Smooth muscle cell (in vitro differentiated cells): ENCODE measurements around the gene GTSE1. TPM values are rescaled to one million over a fixed set of nuclear protein-coding genes. Genes with fewer than 3 reads are reported as not detected.

Source experiments
- DNase-seq: peaks from one replicate; lab custom pipeline; 2025; ENCODE audit not compliant: unreplicated experiment; lab: John Stamatoyannopoulos, UW
- H2AFZ ChIP-seq: fragments of 200-600 bp; sonication (generic); 2 replicates; pipeline ENCODE4 v1.6.0; 2016; ENCODE audit warnings: antibody characterized with exemption, low read depth, mild to moderate bottlenecking
- H3F3A ChIP-seq: fragments of 200-600 bp; sonication (generic); 2 replicates; pipeline ENCODE4 v1.6.0; 2017; ENCODE audit warnings: antibody characterized with exemption, low read depth
- H3K27ac ChIP-seq: fragments of 200-600 bp; sonication (generic); 2 replicates; pipeline ENCODE4 v1.5.1; 2016; ENCODE audit warnings: low read depth, mild to moderate bottlenecking
- H3K27me3 ChIP-seq: fragments of 200-600 bp; sonication (generic); 2 replicates; pipeline ENCODE4 v1.6.1; 2016; ENCODE audit warnings: low read depth, mild to moderate bottlenecking
- H3K36me3 ChIP-seq: fragments of 200-600 bp; sonication (generic); 2 replicates; pipeline ENCODE4 v1.5.1; 2016; ENCODE audit warnings: low read depth
- H3K4me1 ChIP-seq: fragments of 200-600 bp; sonication (generic); 2 replicates; pipeline ENCODE4 v1.5.1; 2016; ENCODE audit warnings: low read depth
- H3K4me2 ChIP-seq: fragments of 200-600 bp; sonication (generic); 2 replicates; pipeline ENCODE4 v1.6.0; 2016; ENCODE audit warnings: mild to moderate bottlenecking
- H3K4me3 ChIP-seq: fragments of 200-600 bp; sonication (generic); 2 replicates; pipeline ENCODE4 v1.5.1; 2016; ENCODE audit warnings: mild to moderate bottlenecking
- H3K79me2 ChIP-seq: fragments of 200-600 bp; sonication (generic); 2 replicates; pipeline ENCODE4 v1.6.0; 2016; ENCODE audit warnings: low read depth, mild to moderate bottlenecking
- H3K9ac ChIP-seq: fragments of 200-600 bp; sonication (generic); 2 replicates; pipeline ENCODE4 v1.6.0; 2016; ENCODE audit warnings: low read depth
- H3K9me3 ChIP-seq: fragments of 200-600 bp; sonication (generic); replicated peaks from 2 replicates; pipeline ENCODE4 v1.5.1; 2016; ENCODE audit warnings: low read depth
- H4K20me1 ChIP-seq: fragments of 200-600 bp; sonication (generic); 2 replicates; pipeline ENCODE4 v1.6.0; 2016; ENCODE audit warnings: low read depth
- WGBS: methylation state at CpG from one replicate; pipeline ENCODE4 v1.1.7; 2016; ENCODE audit warnings: low lambda C conversion rate; 5-methylcytosine and 5-hydroxymethylcytosine counted together
- polyA plus RNA-seq: library from polyadenylated mRNA; unstranded; fragments of >200 nt; fragmentation: Nextera tagmentation; extraction: Ambion mirVana; gene quantifications from 2 replicates; pipeline ENCODE4 v1.2.1, GENCODE V29; 2016
- total RNA-seq: library from RNA; depleted of rRNA; stranded (reverse); fragments of >200 nt; gene quantifications from 2 replicates; pipeline ENCODE4 v1.2.3, GENCODE V29; 2014
- TF ChIP-seq, protein P1 (sequence below): fragments of 200-600 bp; sonication (generic); IDR thresholded peaks from 2 replicates; pipeline ENCODE4 v1.5.1; 2017; ENCODE audit warnings: borderline replicate concordance, mild to moderate bottlenecking, antibody characterized with exemption; ENCODE audit not compliant: insufficient read depth, poor library complexity, severe bottlenecking

Gene GTSE1
- total and polyA plus RNA-seq, 2 experiments from 2014 or later: 3.6 to 6.8 TPM

DNA sequence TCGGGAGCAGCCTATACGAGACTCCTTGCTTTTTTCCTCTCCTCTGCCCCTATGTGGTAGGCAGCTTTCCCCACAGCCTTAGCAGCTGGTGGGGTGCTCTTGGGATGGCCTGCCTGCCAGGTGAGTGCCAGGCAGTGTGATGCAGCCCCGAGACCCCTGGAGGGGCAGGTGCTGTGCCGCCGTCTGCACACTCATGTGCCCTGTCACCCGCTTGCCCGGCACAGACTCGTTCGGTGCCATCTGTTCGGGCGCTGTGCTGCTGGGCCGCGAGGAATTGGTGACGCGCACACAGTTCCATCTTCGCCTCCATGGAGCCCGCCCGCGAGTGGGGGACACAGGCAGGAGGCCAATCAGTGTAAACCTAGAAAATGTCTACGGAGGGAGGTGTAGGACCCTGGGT, 54.0 kb downstream of the GTSE1 start:
- no peak overlapping the region for H3K9ac ChIP-seq
- no peaks in the 10 kb centered on the region for H3F3A ChIP-seq
- H3K9me3 ChIP-seq: no peaks in the 10 kb centered on the region
- H3K36me3 ChIP-seq: peaks cover 7% of the 10 kb centered on the region
- no peaks in the 10 kb centered on the region for H3K4me1 ChIP-seq
- peaks cover 70% of the 10 kb centered on the region for H4K20me1 ChIP-seq
- H2AFZ ChIP-seq: no peak overlapping the region
- WGBS: 97% methylated on average over 20 of the region's 20 CpGs
- DNase-seq: no peak
- H3K4me3 ChIP-seq: no peak overlapping the region
- no peaks in the 10 kb centered on the region for H3K79me2 ChIP-seq
- TF ChIP-seq, protein P1, sequence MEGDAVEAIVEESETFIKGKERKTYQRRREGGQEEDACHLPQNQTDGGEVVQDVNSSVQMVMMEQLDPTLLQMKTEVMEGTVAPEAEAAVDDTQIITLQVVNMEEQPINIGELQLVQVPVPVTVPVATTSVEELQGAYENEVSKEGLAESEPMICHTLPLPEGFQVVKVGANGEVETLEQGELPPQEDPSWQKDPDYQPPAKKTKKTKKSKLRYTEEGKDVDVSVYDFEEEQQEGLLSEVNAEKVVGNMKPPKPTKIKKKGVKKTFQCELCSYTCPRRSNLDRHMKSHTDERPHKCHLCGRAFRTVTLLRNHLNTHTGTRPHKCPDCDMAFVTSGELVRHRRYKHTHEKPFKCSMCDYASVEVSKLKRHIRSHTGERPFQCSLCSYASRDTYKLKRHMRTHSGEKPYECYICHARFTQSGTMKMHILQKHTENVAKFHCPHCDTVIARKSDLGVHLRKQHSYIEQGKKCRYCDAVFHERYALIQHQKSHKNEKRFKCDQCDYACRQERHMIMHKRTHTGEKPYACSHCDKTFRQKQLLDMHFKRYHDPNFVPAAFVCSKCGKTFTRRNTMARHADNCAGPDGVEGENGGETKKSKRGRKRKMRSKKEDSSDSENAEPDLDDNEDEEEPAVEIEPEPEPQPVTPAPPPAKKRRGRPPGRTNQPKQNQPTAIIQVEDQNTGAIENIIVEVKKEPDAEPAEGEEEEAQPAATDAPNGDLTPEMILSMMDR: no peak
- no peak overlapping the region for H3K4me2 ChIP-seq
- no peak overlapping the region for H3K27ac ChIP-seq
- H3K27me3 ChIP-seq: no peaks in the 10 kb centered on the region

DNA sequence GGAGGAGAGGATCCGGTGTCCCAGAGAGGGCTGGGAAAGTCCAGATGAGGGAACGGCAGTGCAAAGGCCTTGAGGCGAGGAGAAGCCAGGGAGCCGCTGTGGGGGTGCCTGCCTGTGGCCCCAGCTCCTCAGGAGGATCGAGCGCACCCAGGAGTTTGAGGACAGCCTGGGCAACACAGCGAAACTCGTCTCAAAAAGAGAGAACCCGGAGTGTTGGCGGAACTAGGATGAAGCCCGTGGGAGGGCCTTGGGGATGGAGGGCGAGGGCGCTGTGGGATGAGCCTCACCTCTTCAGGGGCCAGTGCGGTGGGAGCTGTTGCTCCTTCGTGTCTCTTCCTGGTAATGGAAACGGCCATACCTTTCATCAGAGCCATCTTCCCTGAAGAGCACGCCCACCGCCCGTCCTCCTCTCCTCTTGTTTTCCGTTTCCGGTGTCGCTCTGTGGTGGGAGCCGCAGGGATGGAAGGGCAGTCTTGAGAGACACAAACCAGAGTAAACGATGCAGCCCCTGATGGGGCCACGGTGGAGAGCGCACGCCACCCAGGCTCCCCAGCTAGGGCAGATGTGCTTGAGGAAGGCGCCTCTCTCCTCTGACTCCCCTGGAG, 54.6 kb downstream of the GTSE1 start:
- H3K4me2 ChIP-seq: no peak overlapping the region
- TF ChIP-seq, protein P1: no peak
- no peak overlapping the region for H3K9ac ChIP-seq
- H2AFZ ChIP-seq: no peak overlapping the region
- H3K4me1 ChIP-seq: no peaks in the 10 kb centered on the region
- no peaks in the 10 kb centered on the region for H3K9me3 ChIP-seq
- WGBS: 96% methylated on average over 28 of the region's 28 CpGs
- DNase-seq: no peak
- no peaks in the 10 kb centered on the region for H3K79me2 ChIP-seq
- no peak overlapping the region for H3K4me3 ChIP-seq
- H4K20me1 ChIP-seq: peaks cover 68% of the 10 kb centered on the region
- H3K36me3 ChIP-seq: peaks cover 7% of the 10 kb centered on the region
- no peaks in the 10 kb centered on the region for H3K27me3 ChIP-seq
- H3F3A ChIP-seq: no peaks in the 10 kb centered on the region
- H3K27ac ChIP-seq: no peak overlapping the region

DNA sequence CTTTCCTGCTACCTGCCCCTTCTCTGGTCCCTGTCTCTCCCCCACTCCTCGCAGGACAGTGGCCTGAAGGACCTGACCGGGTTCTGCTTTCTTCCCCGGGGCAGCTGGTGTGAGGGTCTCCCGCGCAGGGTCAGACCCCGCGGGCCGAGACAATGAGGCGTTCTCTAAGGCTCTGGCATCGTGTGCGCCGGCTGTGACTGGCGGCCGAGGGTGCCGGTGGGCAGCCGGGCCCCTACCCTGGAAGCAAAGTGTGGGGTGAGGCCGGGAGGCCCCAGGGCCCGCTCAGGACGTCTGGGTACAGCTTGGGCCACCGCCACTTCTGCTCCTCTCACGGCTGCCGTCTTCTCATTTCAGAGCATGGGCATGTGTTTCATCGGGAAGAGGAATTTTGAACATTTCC, 55.1 kb downstream of the GTSE1 start:
- DNase-seq: no peak
- no peak overlapping the region for H3K4me2 ChIP-seq
- H3K36me3 ChIP-seq: peaks cover 7% of the 10 kb centered on the region
- no peaks in the 10 kb centered on the region for H3K4me1 ChIP-seq
- WGBS: 98% methylated on average over 23 of the region's 23 CpGs
- H3K27me3 ChIP-seq: no peaks in the 10 kb centered on the region
- H3K27ac ChIP-seq: no peak overlapping the region
- peaks cover 67% of the 10 kb centered on the region for H4K20me1 ChIP-seq
- no peaks in the 10 kb centered on the region for H3F3A ChIP-seq
- no peak overlapping the region for H2AFZ ChIP-seq
- H3K9me3 ChIP-seq: no peaks in the 10 kb centered on the region
- no peaks in the 10 kb centered on the region for H3K79me2 ChIP-seq
- no peak overlapping the region for H3K9ac ChIP-seq
- H3K4me3 ChIP-seq: no peak overlapping the region
- TF ChIP-seq, protein P1: no peak

DNA sequence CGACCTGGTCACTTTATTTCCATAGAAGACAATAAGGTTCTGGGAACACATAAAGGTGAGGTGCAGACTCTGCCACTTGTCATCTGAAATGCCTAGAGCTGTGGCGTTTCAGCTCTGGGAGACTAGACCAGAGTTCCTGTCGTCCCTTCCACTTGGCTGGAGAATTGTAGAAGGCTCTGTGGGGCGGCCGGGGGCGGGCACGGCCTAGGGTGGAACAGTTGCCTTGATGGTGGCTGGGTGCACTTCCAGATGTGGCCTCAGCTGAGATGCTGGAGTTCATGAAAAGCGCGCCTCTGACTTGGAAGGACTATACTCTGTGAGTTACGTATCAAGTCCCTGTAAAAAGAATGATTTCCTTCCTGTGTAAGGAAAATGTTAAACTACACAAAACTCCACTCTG, 55.6 kb downstream of the GTSE1 start:
- Histone ChIP-seq H3K9me3 (no peaks in the 10 kb centered on the region), H3K4me3 (no peak overlapping the region), H3K36me3 (peaks cover 7% of the 10 kb centered on the region), H3K9ac (no peak overlapping the region), H3K27me3 (no peaks in the 10 kb centered on the region), H3K4me1 (no peaks in the 10 kb centered on the region), H3K4me2 (no peak overlapping the region), H2AFZ (no peak overlapping the region), H3F3A (no peaks in the 10 kb centered on the region), H4K20me1 (peaks cover 67% of the 10 kb centered on the region), H3K79me2 (no peaks in the 10 kb centered on the region), H3K27ac (no peak overlapping the region)
- WGBS: 94% methylated on average over 10 of the region's 10 CpGs
- TF ChIP-seq, protein P1: no peak
- DNase-seq: no peak
